SH-SY5Y (cell line): ENCODE results near the gene LMX1B.

Experiments
- GATA2 ChIP-seq: IDR thresholded peaks from 2 replicates; pipeline ENCODE4 v1.6.1; 2011; ENCODE audit warnings: mild to moderate bottlenecking, low read depth, low read length
- GATA3 ChIP-seq: IDR thresholded peaks from 2 replicates; pipeline ENCODE4 v1.6.1; 2011; ENCODE audit warnings: low read depth, mild to moderate bottlenecking, low read length, moderate library complexity

Gene LMX1B

GRCh38 chr9:126591083-126591482, 22.6 kb upstream of the LMX1B start:
- TF ChIP-seq GATA3 = no peak
- no peak for TF ChIP-seq GATA2

GRCh38 chr9:126591922-126592321, 21.8 kb upstream of the LMX1B start:
- TF ChIP-seq GATA3 = no peak
- TF ChIP-seq GATA2 = peak; percentile 73

- TF ChIP-seq GATA2 (no peak), GATA3 (no peak)
These were observed 21.3 kb upstream of the LMX1B start for GRCh38 chr9:126592461-126592860.

GRCh38 chr9:126595982-126596381, 17.7 kb upstream of the LMX1B start:
- TF ChIP-seq GATA2 = no peak
- TF ChIP-seq GATA3 = no peak

- TF ChIP-seq GATA2 = no peak
- TF ChIP-seq GATA3 = no peak
These were observed 14.6 kb upstream of the LMX1B start for GRCh38 chr9:126599047-126599650.

GRCh38 chr9:126604059-126605055, 9.4 kb upstream of the LMX1B start:
- TF ChIP-seq GATA3 = no peak

- TF ChIP-seq GATA3 = no peak
- no peak for TF ChIP-seq GATA2
These were observed 7.8 kb upstream of the LMX1B start for GRCh38 chr9:126605792-126606482.

- no peak for TF ChIP-seq GATA2
- TF ChIP-seq GATA3 = no peak
These were observed 7.3 kb upstream of the LMX1B start for GRCh38 chr9:126606483-126606870.

GRCh38 chr9:126607086-126607485, 6.6 kb upstream of the LMX1B start:
- TF ChIP-seq GATA2 = no peak
- TF ChIP-seq GATA3 = no peak

GRCh38 chr9:126607731-126608130, 6.0 kb upstream of the LMX1B start:
- TF ChIP-seq GATA2 = no peak
- TF ChIP-seq GATA3 = no peak

GRCh38 chr9:126608551-126608950, 5.2 kb upstream of the LMX1B start:
- TF ChIP-seq GATA3 = no peak
- TF ChIP-seq GATA2 = no peak

- TF ChIP-seq GATA2 = no peak
- no peak for TF ChIP-seq GATA3
These were observed 4.5 kb upstream of the LMX1B start for GRCh38 chr9:126609191-126609590.

- TF ChIP-seq GATA3 (no peak), GATA2 (no peak)
These were observed 3.9 kb upstream of the LMX1B start for GRCh38 chr9:126609711-126610388.

- TF ChIP-seq GATA3 (no peak), GATA2 (no peak)
These were observed 2.5 kb upstream of the LMX1B start for GRCh38 chr9:126611193-126611591.
